Measurements from ENCODE around the gene COX7A1. TPM values are rescaled to one million over a fixed set of nuclear protein-coding genes. Genes with fewer than 3 reads are reported as not detected.

Gene COX7A1
- total and polyA plus RNA-seq, 10 donors: 6.3 to 40.9 (median 23.4) TPM

GRCh38 chr19:36125557-36125956 is 26.7 kb downstream of the COX7A1 start:
- WGBS, 5 donors: 67 to 83% (median 72%) methylated on average over 9 of the region's 9 CpGs
- Histone ChIP-seq H3K36me3 (peaks cover 0 to 58% (median 47%) of the 10 kb centered on the region in 6 donors), H3K9me3 (no peaks in the 10 kb centered on the region), H3K27me3 (replicated peaks in 1 of 7) (no peaks in the 10 kb centered on the region), H3K4me1 (peaks cover 4 to 37% (median 21%) of the 10 kb centered on the region in 6 donors), H3K27ac (no peak overlapping the region), H3K4me3 (no peak overlapping the region)
- DNase-seq: no peak
- intact Hi-C loops (cut with DNase I; ENCODE audit: low total_unique reads): loop anchor here (5.0 kb wide), 1 partner anchor 47 kb away; no protein-coding TSS in a partner anchor
- no peak for TF ChIP-seq CTCF (IDR thresholded peaks at IDR 0.05 in 8 of 11, conservative IDR thresholded peaks at IDR 0.05 in 3 of 11)

GRCh38 chr19:36121486-36122124 is 30.6 kb downstream of the COX7A1 start:
- no peak for DNase-seq
- Histone ChIP-seq H3K4me1 (peaks cover 0 to 23% (median 12%) of the 10 kb centered on the region in 6 donors), H3K36me3 (peaks cover 0 to 98% (median 69%) of the 10 kb centered on the region in 6 donors), H3K9me3 (no peaks in the 10 kb centered on the region), H3K4me3 (no peak overlapping the region), H3K27me3 (replicated peaks in 1 of 7) (no peaks in the 10 kb centered on the region), H3K27ac (no peak overlapping the region)
- 81 to 87% (median 86%) methylated on average over 38 to 49 of the region's 49 CpGs for WGBS, 5 donors
- intact Hi-C loops (cut with DNase I; ENCODE audit: low total_unique reads): no loop called here
- TF ChIP-seq CTCF (IDR thresholded peaks at IDR 0.05 in 8 of 11, conservative IDR thresholded peaks at IDR 0.05 in 3 of 11) (no peak), POLR2A (IDR thresholded peaks at IDR 0.05) (no peak), POLR2AphosphoS5 (IDR thresholded peaks at IDR 0.05) (peak in 2 of 3 donors; percentile 27 to 46)

- Histone ChIP-seq H3K4me1 (peaks cover 5 to 29% (median 18%) of the 10 kb centered on the region in 6 donors), H3K9me3 (no peaks in the 10 kb centered on the region), H3K4me3 (no peak overlapping the region), H3K36me3 (peaks cover 0 to 97% (median 69%) of the 10 kb centered on the region in 6 donors), H3K27me3 (replicated peaks in 1 of 7) (no peaks in the 10 kb centered on the region), H3K27ac (no peak overlapping the region)
- DNase-seq: no peak
- no peak for TF ChIP-seq CTCF (IDR thresholded peaks at IDR 0.05 in 8 of 11, conservative IDR thresholded peaks at IDR 0.05 in 3 of 11)
- TF ChIP-seq POLR2AphosphoS5 (IDR thresholded peaks at IDR 0.05): no peak
- no peak for TF ChIP-seq POLR2A (IDR thresholded peaks at IDR 0.05)
- WGBS, 5 donors: 91 to 97% (median 96%) methylated on average over 15 to 18 of the region's 18 CpGs
- intact Hi-C loops (cut with DNase I; ENCODE audit: low total_unique reads): no loop called here
Measured at GRCh38 chr19:36120984-36121358, 31.3 kb downstream of the COX7A1 start.

- WGBS, 5 donors: 92 to 94% (median 93%) methylated on average over 26 of the region's 26 CpGs
- H3K36me3 ChIP-seq: peaks cover 0 to 91% (median 63%) of the 10 kb centered on the region in 6 donors
- H3K4me3 ChIP-seq: no peak overlapping the region
- H3K27ac ChIP-seq: no peak overlapping the region
- DNase-seq: no peak
- intact Hi-C loops (cut with DNase I; ENCODE audit: low total_unique reads): no loop called here
- H3K27me3 ChIP-seq (replicated peaks in 1 of 7): no peaks in the 10 kb centered on the region
- H3K9me3 ChIP-seq: no peaks in the 10 kb centered on the region
- TF ChIP-seq POLR2AphosphoS5 (IDR thresholded peaks at IDR 0.05): peak in 1 of 3 donors; percentile 19
- no peak for TF ChIP-seq CTCF (IDR thresholded peaks at IDR 0.05 in 8 of 11, conservative IDR thresholded peaks at IDR 0.05 in 3 of 11)
- no peak for TF ChIP-seq POLR2A (IDR thresholded peaks at IDR 0.05)
- H3K4me1 ChIP-seq: peaks cover 6 to 34% (median 21%) of the 10 kb centered on the region in 6 donors
Measured at GRCh38 chr19:36120092-36120983, 31.9 kb downstream of the COX7A1 start.

Data from spleen (tissue), 11 donors.